GM20000 (cell line): ENCODE measurements around the gene DPM2.

Experiments used
- DNase-seq: peaks from one replicate; pipeline ENCODE4 v3.0.0; 2012; ENCODE audit warnings: low spot score
- CTCF ChIP-seq: IDR thresholded peaks from 2 replicates; pipeline ENCODE4 v1.5.1; 2012; ENCODE audit warnings: mild to moderate bottlenecking, control low read depth; ENCODE audit errors: extremely low read depth, missing control alignments

DPM2 gene

DNA sequence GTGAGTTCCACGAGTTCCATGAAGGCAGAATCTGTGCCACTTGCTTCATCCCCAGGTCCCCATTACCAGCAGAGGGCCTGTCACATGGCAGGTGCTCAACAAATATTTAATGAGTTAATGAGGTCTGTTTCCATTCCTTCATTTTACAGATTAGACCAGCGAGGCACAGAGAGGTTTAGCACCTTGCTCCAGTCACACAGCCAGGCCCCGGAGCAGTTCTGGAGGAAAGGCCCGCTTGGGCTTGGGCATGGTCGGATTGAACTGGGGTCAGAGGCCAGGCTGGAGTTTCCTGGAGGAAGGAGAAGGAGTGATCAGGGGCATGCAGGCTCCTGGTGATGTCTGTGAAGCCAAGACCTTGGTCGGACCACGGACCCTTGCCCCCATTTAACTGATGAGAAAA, 16.9 kb downstream of the DPM2 start:
- no peak for DNase-seq
- no peak for TF ChIP-seq CTCF

DNA sequence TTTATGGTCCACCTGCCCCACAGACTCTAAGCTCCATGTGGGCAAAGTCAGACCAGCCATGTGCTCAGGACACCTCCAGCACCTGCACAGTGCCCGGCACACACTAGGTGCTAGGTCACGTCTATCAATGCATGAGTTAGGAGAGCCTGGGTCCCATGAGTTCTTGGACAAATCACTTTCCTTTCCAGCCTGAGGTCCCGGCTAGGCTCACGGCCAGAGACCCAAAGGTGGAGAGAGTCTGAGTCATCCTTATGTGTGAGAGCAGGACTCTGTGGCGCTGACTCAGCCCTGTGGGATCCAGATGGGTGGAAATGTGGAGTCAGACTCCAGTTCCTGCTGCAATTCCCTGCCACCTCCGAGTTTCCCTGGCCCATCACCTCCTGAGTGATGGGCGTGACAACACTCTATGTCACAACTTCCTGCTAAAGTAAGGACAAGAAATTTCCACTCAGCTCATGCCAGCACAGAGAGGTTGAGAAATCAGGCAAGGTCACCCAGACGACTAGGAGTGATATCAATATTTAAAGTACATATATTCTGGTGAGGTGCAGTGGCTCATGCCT, 18.3 kb downstream of the DPM2 start:
- TF ChIP-seq CTCF, result no peak
- DNase-seq, result no peak

GRCh38 chr9:127918183-127919107, 19.2 kb downstream of the DPM2 start:
- peak; percentile 26 for TF ChIP-seq CTCF
- DNase-seq, result no peak

- TF ChIP-seq CTCF, result no peak
- DNase-seq, result no peak
Observed at GRCh38 chr9:127917603-127918002, 20.1 kb downstream of the DPM2 start.

DNA sequence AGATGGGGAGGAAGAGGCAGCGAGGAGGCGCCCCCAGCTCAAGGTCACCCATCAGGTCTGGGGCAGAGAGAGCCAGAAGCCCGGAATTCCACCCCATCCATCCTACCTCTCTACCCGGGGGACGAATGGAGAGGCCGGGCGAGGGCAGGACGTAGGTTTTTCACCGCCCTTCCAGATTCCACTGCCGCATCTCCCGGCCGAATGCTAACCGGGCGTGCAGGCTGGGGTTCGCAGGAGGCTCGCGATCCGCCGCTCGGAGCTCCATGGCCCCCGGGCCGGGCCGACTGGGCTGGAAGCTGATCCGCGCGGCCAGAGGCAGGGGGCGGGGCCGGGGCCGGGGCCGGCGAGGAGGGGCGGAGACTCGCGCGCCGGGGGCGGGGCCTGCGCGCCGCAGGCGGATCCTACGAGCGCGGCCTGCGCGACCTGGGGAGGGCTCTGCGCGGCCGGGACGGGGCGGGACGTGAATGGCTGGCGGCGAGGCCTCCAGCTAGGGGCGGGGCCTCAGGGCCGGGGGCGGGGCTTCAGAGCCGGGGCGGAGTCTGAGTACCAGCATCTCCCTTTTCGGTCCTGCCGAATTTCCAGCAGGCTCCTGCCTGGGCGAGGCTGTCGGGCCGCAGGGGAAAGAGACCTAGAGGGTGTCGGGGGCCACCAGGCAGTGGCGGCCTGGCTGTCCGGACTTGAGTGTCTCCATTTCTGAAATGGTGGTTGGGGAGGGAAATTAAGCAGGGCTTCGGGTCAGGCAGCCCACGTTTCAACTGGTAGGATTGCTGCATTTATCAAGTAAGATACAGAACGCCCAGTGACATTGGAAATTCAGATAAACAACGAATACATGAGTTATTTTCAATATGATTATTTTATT, 20.7 kb downstream of the DPM2 start, which contains the start of gene ST6GALNAC4:
Gene ST6GALNAC4 (minus strand): TSS at position 322 of the 862 bp plus-strand sequence. CDS start 622 bp downstream, outside the sequence.
- DNase-seq, result peak; percentile 99

More for the DNA sequence above, 20.7 kb downstream of the DPM2 start, which contains the start of gene ST6GALNAC4:
- TF ChIP-seq CTCF, result no peak
